DMS114 treated with DMSO at 0.1 percent for 48 hours (cell line): ENCODE data around the gene CUEDC2.
A peak's percentile ranks its signal among the peaks of the same experiment; 100 is the strongest.

Experiments used
- DNase-seq: peaks from one replicate; lab custom pipeline; 2025; ENCODE audit not compliant: unreplicated experiment; lab: John Stamatoyannopoulos, UW

Gene CUEDC2

GRCh38 chr10:102425444-102425843 lies 6.9 kb downstream of the CUEDC2 start:
- DNase-seq: no peak

- no peak for DNase-seq
These were observed 7.5 kb downstream of the CUEDC2 start for GRCh38 chr10:102424916-102425315.

GRCh38 chr10:102424145-102424544 lies 8.2 kb downstream of the CUEDC2 start:
- DNase-seq: no peak

- no peak for DNase-seq
These were observed 8.9 kb downstream of the CUEDC2 start for GRCh38 chr10:102423372-102423968.

GRCh38 chr10:102422545-102423129 lies 9.7 kb downstream of the CUEDC2 start:
- peak; percentile 61 for DNase-seq

- DNase-seq: no peak
These were observed 10.4 kb downstream of the CUEDC2 start for GRCh38 chr10:102421757-102422512.

GRCh38 chr10:102421507-102421756 lies 10.9 kb downstream of the CUEDC2 start:
- DNase-seq: no peak

- peak; percentile 95 for DNase-seq
These were observed 11.5 kb downstream of the CUEDC2 start, which contains the start of gene FBXL15 for GRCh38 chr10:102420714-102421506. TSS of gene FBXL15 (plus strand) at chr10:102420836. CDS start at chr10:102421130, 294 bp downstream.

GRCh38 chr10:102420181-102420713 lies 12.1 kb downstream of the CUEDC2 start:
- no peak for DNase-seq

- peak; percentile 54 for DNase-seq
These were observed 12.8 kb downstream of the CUEDC2 start for GRCh38 chr10:102419269-102420180.

- DNase-seq: no peak
These were observed 13.6 kb downstream of the CUEDC2 start, which contains the start of gene PSD for GRCh38 chr10:102418622-102419268. TSS of gene PSD (minus strand) at chr10:102418785. CDS start at chr10:102417038, 1,747 bp downstream.

- DNase-seq: no peak
These were observed 15.7 kb downstream of the CUEDC2 start for GRCh38 chr10:102416695-102417094.

GRCh38 chr10:102416283-102416682 lies 16.1 kb downstream of the CUEDC2 start:
- DNase-seq: no peak

- DNase-seq: no peak
These were observed 17.6 kb downstream of the CUEDC2 start for GRCh38 chr10:102414749-102415148.

- no peak for DNase-seq
These were observed 18.4 kb downstream of the CUEDC2 start for GRCh38 chr10:102413806-102414561.

GRCh38 chr10:102413053-102413705 lies 19.2 kb downstream of the CUEDC2 start:
- no peak for DNase-seq

- no peak for DNase-seq
These were observed 20.1 kb downstream of the CUEDC2 start for GRCh38 chr10:102412293-102412692.
